Measurements from ENCODE around the gene DMGDH. TPM values are rescaled to one million over a fixed set of nuclear protein-coding genes. Genes with fewer than 3 reads are reported as not detected.

DMGDH gene
- total RNA-seq, 2 experiments from 2014 or later = 0.50 TPM; not detected in 1

DNA sequence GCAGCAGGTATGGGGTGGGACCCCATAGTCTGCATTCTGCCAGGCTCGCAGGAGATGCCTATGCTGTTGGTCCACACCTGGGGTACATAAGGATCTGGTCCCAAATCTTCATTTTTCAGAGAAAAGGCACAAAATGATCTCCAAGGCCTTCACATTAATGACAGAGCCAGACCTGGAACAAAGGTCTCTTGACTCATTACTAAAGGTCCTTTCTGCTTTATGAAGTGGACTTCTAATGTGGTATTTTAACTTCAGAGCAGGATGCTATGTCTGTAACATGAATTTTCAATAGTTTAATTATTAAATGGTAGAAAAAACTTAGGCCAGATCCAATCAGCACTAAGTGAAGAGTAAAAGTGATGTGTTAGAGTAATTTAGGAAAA, 38.0 kb downstream of the DMGDH start:
- intact Hi-C loops (cut with DNase I, micrococcal nuclease) = no loop called here
- CTCF ChIA-PET = no interaction called here
- no peaks in the 10 kb centered on the region for H3K9me3 ChIP-seq (ENCODE audit: control insufficient read depth in 1 of 2, insufficient read depth in 1 of 2, low read length in 2 of 2)
- Mint-ChIP-seq H3K4me1 (ENCODE audit: low read depth) (no peaks in the 10 kb centered on the region), H3K27me3 (peaks cover 14% of the 10 kb centered on the region), H3K4me3 (no peak overlapping the region), H3K36me3 (ENCODE audit: low read depth) (no peaks in the 10 kb centered on the region), H3K27ac (no peak overlapping the region), H3K9me3 (no peaks in the 10 kb centered on the region)
- no peak overlapping the region for H3K4me3 ChIP-seq (ENCODE audit: low read length)
- H3K36me3 ChIP-seq (ENCODE audit: insufficient read depth, low read length) = no peaks in the 10 kb centered on the region
- H3K27ac ChIP-seq (ENCODE audit: low read depth in 1 of 2, low read length in 2 of 2) = no peak overlapping the region
- no peak for DNase-seq
- ATAC-seq (ENCODE audit: poor library complexity) = no peak
- POLR2A ChIA-PET = no interaction called here
- peaks cover 0 to 9% of the 10 kb centered on the region in 2 experiments for H3K27me3 ChIP-seq (ENCODE audit: control insufficient read depth in 1 of 2, insufficient read depth in 2 of 2, low read length in 2 of 2)
- H3K4me1 ChIP-seq (ENCODE audit: insufficient read depth, low read length) = no peaks in the 10 kb centered on the region
- TF ChIP-seq CTCF (IDR thresholded peaks at IDR 0.05) = no peak

- ChIA-PET POLR2A (no interaction called here), CTCF (no interaction called here)
- no peak for ATAC-seq (ENCODE audit: poor library complexity)
- intact Hi-C loops (cut with DNase I, micrococcal nuclease) = no loop called here
- TF ChIP-seq CTCF (IDR thresholded peaks at IDR 0.05) = no peak
- Mint-ChIP-seq H3K9me3 (no peaks in the 10 kb centered on the region), H3K27me3 (peaks cover 20% of the 10 kb centered on the region), H3K4me1 (ENCODE audit: low read depth) (no peaks in the 10 kb centered on the region), H3K27ac (no peak overlapping the region), H3K4me3 (no peak overlapping the region), H3K36me3 (ENCODE audit: low read depth) (no peaks in the 10 kb centered on the region)
- no peak for DNase-seq
- Histone ChIP-seq H3K4me3 (ENCODE audit: low read length) (no peak overlapping the region), H3K27ac (ENCODE audit: low read depth in 1 of 2, low read length in 2 of 2) (no peak overlapping the region), H3K9me3 (ENCODE audit: control insufficient read depth in 1 of 2, insufficient read depth in 1 of 2, low read length in 2 of 2) (no peaks in the 10 kb centered on the region), H3K4me1 (ENCODE audit: insufficient read depth, low read length) (no peaks in the 10 kb centered on the region), H3K27me3 (ENCODE audit: control insufficient read depth in 1 of 2, insufficient read depth in 2 of 2, low read length in 2 of 2) (peaks cover 0 to 9% of the 10 kb centered on the region in 2 experiments), H3K36me3 (ENCODE audit: insufficient read depth, low read length) (no peaks in the 10 kb centered on the region)
These were observed 38.6 kb downstream of the DMGDH start for GRCh38 chr5:79030663-79031484.

DNA sequence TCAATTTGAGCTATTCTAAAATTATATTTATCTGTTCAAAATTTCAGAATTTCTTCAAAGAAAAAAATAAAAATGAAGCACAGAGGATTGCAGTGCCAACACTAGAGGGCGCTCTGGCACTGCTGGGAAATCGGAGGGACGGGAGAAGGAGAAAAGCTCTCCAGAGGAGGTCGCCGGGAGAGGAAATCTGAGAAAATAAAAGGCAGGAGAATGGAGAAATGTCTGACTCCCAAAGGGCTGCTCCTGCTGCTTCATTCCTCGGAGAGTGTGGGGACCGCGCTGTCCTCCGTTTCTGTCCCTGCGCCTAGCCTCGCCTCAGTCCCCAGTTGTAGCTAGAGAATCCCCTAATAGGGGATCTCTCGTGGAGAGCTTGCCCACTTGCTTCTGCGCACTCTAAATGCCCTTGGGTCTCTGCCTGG, 44.4 kb downstream of the DMGDH start:
- peak; percentile 11 to 70 (median 28) for DNase-seq
- Histone ChIP-seq H3K27ac (ENCODE audit: low read depth in 1 of 2, low read length in 2 of 2) (no peak overlapping the region), H3K36me3 (ENCODE audit: insufficient read depth, low read length) (no peaks in the 10 kb centered on the region), H3K4me1 (ENCODE audit: insufficient read depth, low read length) (peaks cover 4% of the 10 kb centered on the region), H3K4me3 (ENCODE audit: low read length) (no peak overlapping the region), H3K27me3 (ENCODE audit: control insufficient read depth in 1 of 2, insufficient read depth in 2 of 2, low read length in 2 of 2) (peaks cover 14 to 38% of the 10 kb centered on the region in 2 experiments), H3K9me3 (ENCODE audit: control insufficient read depth in 1 of 2, insufficient read depth in 1 of 2, low read length in 2 of 2) (no peaks in the 10 kb centered on the region)
- Mint-ChIP-seq H3K27ac (no peak overlapping the region), H3K36me3 (ENCODE audit: low read depth) (no peaks in the 10 kb centered on the region), H3K4me1 (ENCODE audit: low read depth) (peaks cover 10% of the 10 kb centered on the region), H3K4me3 (no peak overlapping the region), H3K9me3 (no peaks in the 10 kb centered on the region), H3K27me3 (peaks cover 77% of the 10 kb centered on the region)
- CTCF ChIA-PET = interaction anchor here (0.5 to 1.5 kb wide), 15 partner anchors 9 to 833 kb away, joined by 3 to 8 read pairs (median 3); partner anchors contain the start of gene ARSB
- intact Hi-C loops (cut with DNase I, micrococcal nuclease) = loop anchor here (2.0 kb wide), 1 partner anchor 108 kb away; no protein-coding TSS in a partner anchor
- ATAC-seq (ENCODE audit: poor library complexity) = no peak
- TF ChIP-seq CTCF (IDR thresholded peaks at IDR 0.05) = peak; percentile 89
- POLR2A ChIA-PET = interaction anchor here (0.8 to 1.4 kb wide), 2 partner anchors 39 to 108 kb away, joined by 3 to 4 read pairs; no protein-coding TSS in a partner anchor

Data from CD4-positive, alpha-beta T cell (primary cell).